HL-60 (cell line): Measurements from ENCODE around the gene MAN2C1.

ENCODE experiments used
- GABPA ChIP-seq: IDR thresholded peaks from 2 replicates; pipeline ENCODE4 v1.6.1; 2012; ENCODE audit warnings: low read depth
- TF ChIP-seq, protein P1 (sequence below): IDR thresholded peaks from one replicate; pipeline ENCODE4 v1.5.1; 2011; ENCODE audit warnings: low read length, control low read depth, inconsistent platforms; ENCODE audit not compliant: insufficient read depth
- TF ChIP-seq, protein P2 (sequence below): IDR thresholded peaks from 2 replicates; pipeline ENCODE4 v1.6.1; 2012; ENCODE audit warnings: low read depth; ENCODE audit not compliant: insufficient replicate concordance

DNA sequence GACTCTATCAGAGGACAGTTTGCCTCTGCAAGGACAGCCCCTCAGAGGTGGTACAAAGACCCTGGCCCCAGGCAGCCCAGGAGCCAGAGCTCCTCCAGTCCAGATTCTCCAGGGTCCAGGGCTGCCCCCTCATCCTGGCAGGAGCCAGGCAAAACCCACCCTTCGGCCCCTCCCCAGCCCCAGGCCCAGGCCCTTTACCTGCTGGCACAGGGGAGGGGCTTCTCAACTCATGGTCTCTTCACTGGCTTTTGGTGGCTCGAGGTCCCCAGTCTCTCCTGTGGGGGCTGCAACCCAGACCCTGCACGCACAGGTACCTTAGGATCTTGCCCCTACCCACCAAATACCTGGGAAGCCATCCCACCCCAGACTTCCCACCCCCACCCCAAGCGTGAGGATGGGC, 13.0 kb downstream of the MAN2C1 start:
- TF ChIP-seq, protein P1, sequence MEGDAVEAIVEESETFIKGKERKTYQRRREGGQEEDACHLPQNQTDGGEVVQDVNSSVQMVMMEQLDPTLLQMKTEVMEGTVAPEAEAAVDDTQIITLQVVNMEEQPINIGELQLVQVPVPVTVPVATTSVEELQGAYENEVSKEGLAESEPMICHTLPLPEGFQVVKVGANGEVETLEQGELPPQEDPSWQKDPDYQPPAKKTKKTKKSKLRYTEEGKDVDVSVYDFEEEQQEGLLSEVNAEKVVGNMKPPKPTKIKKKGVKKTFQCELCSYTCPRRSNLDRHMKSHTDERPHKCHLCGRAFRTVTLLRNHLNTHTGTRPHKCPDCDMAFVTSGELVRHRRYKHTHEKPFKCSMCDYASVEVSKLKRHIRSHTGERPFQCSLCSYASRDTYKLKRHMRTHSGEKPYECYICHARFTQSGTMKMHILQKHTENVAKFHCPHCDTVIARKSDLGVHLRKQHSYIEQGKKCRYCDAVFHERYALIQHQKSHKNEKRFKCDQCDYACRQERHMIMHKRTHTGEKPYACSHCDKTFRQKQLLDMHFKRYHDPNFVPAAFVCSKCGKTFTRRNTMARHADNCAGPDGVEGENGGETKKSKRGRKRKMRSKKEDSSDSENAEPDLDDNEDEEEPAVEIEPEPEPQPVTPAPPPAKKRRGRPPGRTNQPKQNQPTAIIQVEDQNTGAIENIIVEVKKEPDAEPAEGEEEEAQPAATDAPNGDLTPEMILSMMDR, result no peak
- TF ChIP-seq GABPA, result no peak
- TF ChIP-seq, protein P2, sequence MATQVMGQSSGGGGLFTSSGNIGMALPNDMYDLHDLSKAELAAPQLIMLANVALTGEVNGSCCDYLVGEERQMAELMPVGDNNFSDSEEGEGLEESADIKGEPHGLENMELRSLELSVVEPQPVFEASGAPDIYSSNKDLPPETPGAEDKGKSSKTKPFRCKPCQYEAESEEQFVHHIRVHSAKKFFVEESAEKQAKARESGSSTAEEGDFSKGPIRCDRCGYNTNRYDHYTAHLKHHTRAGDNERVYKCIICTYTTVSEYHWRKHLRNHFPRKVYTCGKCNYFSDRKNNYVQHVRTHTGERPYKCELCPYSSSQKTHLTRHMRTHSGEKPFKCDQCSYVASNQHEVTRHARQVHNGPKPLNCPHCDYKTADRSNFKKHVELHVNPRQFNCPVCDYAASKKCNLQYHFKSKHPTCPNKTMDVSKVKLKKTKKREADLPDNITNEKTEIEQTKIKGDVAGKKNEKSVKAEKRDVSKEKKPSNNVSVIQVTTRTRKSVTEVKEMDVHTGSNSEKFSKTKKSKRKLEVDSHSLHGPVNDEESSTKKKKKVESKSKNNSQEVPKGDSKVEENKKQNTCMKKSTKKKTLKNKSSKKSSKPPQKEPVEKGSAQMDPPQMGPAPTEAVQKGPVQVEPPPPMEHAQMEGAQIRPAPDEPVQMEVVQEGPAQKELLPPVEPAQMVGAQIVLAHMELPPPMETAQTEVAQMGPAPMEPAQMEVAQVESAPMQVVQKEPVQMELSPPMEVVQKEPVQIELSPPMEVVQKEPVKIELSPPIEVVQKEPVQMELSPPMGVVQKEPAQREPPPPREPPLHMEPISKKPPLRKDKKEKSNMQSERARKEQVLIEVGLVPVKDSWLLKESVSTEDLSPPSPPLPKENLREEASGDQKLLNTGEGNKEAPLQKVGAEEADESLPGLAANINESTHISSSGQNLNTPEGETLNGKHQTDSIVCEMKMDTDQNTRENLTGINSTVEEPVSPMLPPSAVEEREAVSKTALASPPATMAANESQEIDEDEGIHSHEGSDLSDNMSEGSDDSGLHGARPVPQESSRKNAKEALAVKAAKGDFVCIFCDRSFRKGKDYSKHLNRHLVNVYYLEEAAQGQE, result no peak
